ENCODE measurements around the gene EYA2.

Gene EYA2

GRCh38 chr20:47031821-47032220, 137.2 kb downstream of the EYA2 start:
- Histone ChIP-seq H3K9me3 (no peaks in the 10 kb centered on the region), H3K4me1 (no peaks in the 10 kb centered on the region), H3K4me3 (no peak overlapping the region), H3K27me3 (ENCODE audit: low read depth) (no peaks in the 10 kb centered on the region), H3K36me3 (replicated peaks) (no peaks in the 10 kb centered on the region)
- peak in 1 of 2 experiments; percentile 19 for DNase-seq (ENCODE audit: low spot score in 2 of 2)
- in situ Hi-C loops (cut with MboI; ENCODE audit: low sequenced_read_pairs), result no loop called here

GRCh38 chr20:47032933-47033578, 138.4 kb downstream of the EYA2 start:
- no peak for DNase-seq (ENCODE audit: low spot score in 2 of 2)
- H3K4me1 ChIP-seq, result no peaks in the 10 kb centered on the region
- no peak overlapping the region for H3K4me3 ChIP-seq
- in situ Hi-C loops (cut with MboI; ENCODE audit: low sequenced_read_pairs), result no loop called here
- H3K27me3 ChIP-seq (ENCODE audit: low read depth), result no peaks in the 10 kb centered on the region
- no peaks in the 10 kb centered on the region for H3K36me3 ChIP-seq (replicated peaks)
- H3K9me3 ChIP-seq, result no peaks in the 10 kb centered on the region

- Histone ChIP-seq H3K4me1 (no peaks in the 10 kb centered on the region), H3K4me3 (no peak overlapping the region), H3K9me3 (no peaks in the 10 kb centered on the region), H3K27me3 (ENCODE audit: low read depth) (no peaks in the 10 kb centered on the region), H3K36me3 (replicated peaks) (no peaks in the 10 kb centered on the region)
- no peak for DNase-seq (ENCODE audit: low spot score in 2 of 2)
- in situ Hi-C loops (cut with MboI; ENCODE audit: low sequenced_read_pairs), result no loop called here
Observed at GRCh38 chr20:47033665-47034064, 139.0 kb downstream of the EYA2 start.

- in situ Hi-C loops (cut with MboI; ENCODE audit: low sequenced_read_pairs), result no loop called here
- no peak for DNase-seq (ENCODE audit: low spot score in 2 of 2)
- no peaks in the 10 kb centered on the region for H3K36me3 ChIP-seq (replicated peaks)
- H3K4me3 ChIP-seq, result no peak overlapping the region
- no peaks in the 10 kb centered on the region for H3K9me3 ChIP-seq
- H3K27me3 ChIP-seq (ENCODE audit: low read depth), result no peaks in the 10 kb centered on the region
- H3K4me1 ChIP-seq, result no peaks in the 10 kb centered on the region
Observed at GRCh38 chr20:47035026-47035590, 140.5 kb downstream of the EYA2 start.

- no peak for DNase-seq (ENCODE audit: low spot score in 2 of 2)
- H3K4me3 ChIP-seq, result no peak overlapping the region
- no peaks in the 10 kb centered on the region for H3K9me3 ChIP-seq
- in situ Hi-C loops (cut with MboI; ENCODE audit: low sequenced_read_pairs), result no loop called here
- H3K27me3 ChIP-seq (ENCODE audit: low read depth), result no peaks in the 10 kb centered on the region
- no peaks in the 10 kb centered on the region for H3K4me1 ChIP-seq
- no peaks in the 10 kb centered on the region for H3K36me3 ChIP-seq (replicated peaks)
Observed at GRCh38 chr20:47036091-47036870, 141.6 kb downstream of the EYA2 start.

GRCh38 chr20:47038566-47039560, 144.2 kb downstream of the EYA2 start:
- no peaks in the 10 kb centered on the region for H3K36me3 ChIP-seq (replicated peaks)
- no peaks in the 10 kb centered on the region for H3K4me1 ChIP-seq
- DNase-seq (ENCODE audit: low spot score in 2 of 2), result no peak
- H3K9me3 ChIP-seq, result no peaks in the 10 kb centered on the region
- H3K4me3 ChIP-seq, result no peak overlapping the region
- H3K27me3 ChIP-seq (ENCODE audit: low read depth), result no peaks in the 10 kb centered on the region
- in situ Hi-C loops (cut with MboI; ENCODE audit: low sequenced_read_pairs), result no loop called here

DNA sequence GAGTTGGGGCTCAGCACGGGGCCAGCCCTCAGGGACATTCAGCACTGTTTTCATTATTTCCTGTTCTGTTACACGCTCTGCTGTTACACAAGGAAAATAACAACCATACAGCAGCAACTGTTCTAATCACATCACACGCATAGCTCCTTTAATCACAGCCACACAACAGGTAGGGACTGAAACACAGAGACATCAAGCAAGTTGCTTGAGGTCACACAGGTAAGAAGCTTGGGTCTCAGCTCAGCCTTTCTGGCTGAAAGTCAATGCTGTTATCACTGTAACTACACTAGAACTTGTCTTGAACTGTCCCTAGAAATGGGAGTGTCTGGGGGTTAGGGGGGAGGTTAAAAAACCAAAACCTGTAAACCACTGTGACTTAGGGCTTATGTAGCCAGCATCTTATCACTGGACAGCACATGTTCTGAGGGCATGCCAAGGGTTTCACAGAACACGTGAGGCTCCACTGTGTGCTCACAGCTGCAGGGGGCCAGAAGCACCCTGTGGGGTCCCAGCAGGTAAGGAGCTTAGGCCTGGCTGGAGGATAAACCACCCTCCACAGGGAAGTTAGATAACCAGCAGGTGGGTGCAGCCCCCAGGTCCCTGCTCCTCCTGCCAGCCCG, 146.0 kb downstream of the EYA2 start:
- Histone ChIP-seq H3K4me3 (no peak overlapping the region), H3K4me1 (no peaks in the 10 kb centered on the region), H3K36me3 (replicated peaks) (no peaks in the 10 kb centered on the region), H3K27me3 (ENCODE audit: low read depth) (no peaks in the 10 kb centered on the region), H3K9me3 (no peaks in the 10 kb centered on the region)
- in situ Hi-C loops (cut with MboI; ENCODE audit: low sequenced_read_pairs), result no loop called here
- DNase-seq (ENCODE audit: low spot score in 2 of 2), result no peak

DNA sequence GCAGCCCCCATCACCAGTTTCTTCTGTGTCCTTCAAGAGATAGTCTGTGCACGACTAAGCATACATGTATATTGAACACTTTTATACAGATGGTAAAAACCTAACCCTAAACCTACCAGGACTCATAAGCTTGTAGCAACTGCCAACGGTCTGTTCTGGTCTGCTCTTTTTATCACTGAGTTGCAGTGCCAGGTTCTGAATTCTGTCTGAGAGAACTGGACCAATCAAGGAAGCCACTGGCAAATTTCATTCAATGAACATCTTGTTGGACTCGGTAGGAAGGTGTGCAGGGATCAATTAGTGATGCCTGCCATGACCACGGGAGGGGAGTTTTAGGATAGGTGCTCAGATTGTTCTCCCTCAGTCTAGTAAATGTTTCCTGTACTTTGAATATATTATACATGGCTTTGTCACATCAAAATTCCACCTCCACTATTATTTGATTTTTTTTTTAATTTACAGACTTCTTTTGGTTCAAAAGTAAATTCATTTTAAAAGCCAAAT, 146.8 kb downstream of the EYA2 start:
- H3K9me3 ChIP-seq, result no peaks in the 10 kb centered on the region
- in situ Hi-C loops (cut with MboI; ENCODE audit: low sequenced_read_pairs), result no loop called here
- no peak overlapping the region for H3K4me3 ChIP-seq
- no peaks in the 10 kb centered on the region for H3K36me3 ChIP-seq (replicated peaks)
- H3K27me3 ChIP-seq (ENCODE audit: low read depth), result no peaks in the 10 kb centered on the region
- no peak for DNase-seq (ENCODE audit: low spot score in 2 of 2)
- H3K4me1 ChIP-seq, result no peaks in the 10 kb centered on the region

GRCh38 chr20:47042464-47042863, 147.8 kb downstream of the EYA2 start:
- no peaks in the 10 kb centered on the region for H3K27me3 ChIP-seq (ENCODE audit: low read depth)
- H3K36me3 ChIP-seq (replicated peaks), result no peaks in the 10 kb centered on the region
- no peak for DNase-seq (ENCODE audit: low spot score in 2 of 2)
- no peaks in the 10 kb centered on the region for H3K9me3 ChIP-seq
- in situ Hi-C loops (cut with MboI; ENCODE audit: low sequenced_read_pairs), result no loop called here
- no peak overlapping the region for H3K4me3 ChIP-seq
- H3K4me1 ChIP-seq, result no peaks in the 10 kb centered on the region

- no peak overlapping the region for H3K4me3 ChIP-seq
- in situ Hi-C loops (cut with MboI; ENCODE audit: low sequenced_read_pairs), result no loop called here
- no peaks in the 10 kb centered on the region for H3K36me3 ChIP-seq (replicated peaks)
- H3K27me3 ChIP-seq (ENCODE audit: low read depth), result no peaks in the 10 kb centered on the region
- no peaks in the 10 kb centered on the region for H3K9me3 ChIP-seq
- H3K4me1 ChIP-seq, result no peaks in the 10 kb centered on the region
- DNase-seq (ENCODE audit: low spot score in 2 of 2), result no peak
Observed at GRCh38 chr20:47043086-47043485, 148.4 kb downstream of the EYA2 start.

- H3K36me3 ChIP-seq (replicated peaks), result no peaks in the 10 kb centered on the region
- H3K9me3 ChIP-seq, result no peaks in the 10 kb centered on the region
- H3K4me3 ChIP-seq, result no peak overlapping the region
- no peaks in the 10 kb centered on the region for H3K27me3 ChIP-seq (ENCODE audit: low read depth)
- no peaks in the 10 kb centered on the region for H3K4me1 ChIP-seq
- DNase-seq (ENCODE audit: low spot score in 2 of 2), result no peak
- in situ Hi-C loops (cut with MboI; ENCODE audit: low sequenced_read_pairs), result no loop called here
Observed at GRCh38 chr20:47044938-47045337, 150.3 kb downstream of the EYA2 start.

DNA sequence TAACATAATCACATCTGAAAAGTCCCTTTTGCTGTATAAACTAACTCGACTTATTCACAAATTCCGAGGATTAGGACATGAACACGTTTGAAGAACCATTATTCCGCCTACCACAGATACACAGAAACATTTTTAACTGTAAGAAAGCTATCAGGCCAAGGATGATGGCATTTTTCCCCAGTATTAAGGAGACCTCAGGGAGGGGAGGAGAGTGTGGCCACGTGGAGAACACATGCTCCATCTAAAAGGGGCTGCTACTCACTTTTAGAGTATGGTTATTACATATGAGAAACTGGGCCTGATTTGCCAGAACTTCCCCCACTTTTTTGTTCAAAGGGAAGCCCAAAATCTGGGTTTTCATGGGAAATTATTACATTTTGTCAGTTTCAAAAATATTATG, 153.4 kb downstream of the EYA2 start:
- H3K4me1 ChIP-seq, result peaks cover 5% of the 10 kb centered on the region
- no peak for DNase-seq (ENCODE audit: low spot score in 2 of 2)
- in situ Hi-C loops (cut with MboI; ENCODE audit: low sequenced_read_pairs), result no loop called here
- H3K9me3 ChIP-seq, result no peaks in the 10 kb centered on the region
- no peaks in the 10 kb centered on the region for H3K27me3 ChIP-seq (ENCODE audit: low read depth)
- H3K36me3 ChIP-seq (replicated peaks), result no peaks in the 10 kb centered on the region
- no peak overlapping the region for H3K4me3 ChIP-seq

DNA sequence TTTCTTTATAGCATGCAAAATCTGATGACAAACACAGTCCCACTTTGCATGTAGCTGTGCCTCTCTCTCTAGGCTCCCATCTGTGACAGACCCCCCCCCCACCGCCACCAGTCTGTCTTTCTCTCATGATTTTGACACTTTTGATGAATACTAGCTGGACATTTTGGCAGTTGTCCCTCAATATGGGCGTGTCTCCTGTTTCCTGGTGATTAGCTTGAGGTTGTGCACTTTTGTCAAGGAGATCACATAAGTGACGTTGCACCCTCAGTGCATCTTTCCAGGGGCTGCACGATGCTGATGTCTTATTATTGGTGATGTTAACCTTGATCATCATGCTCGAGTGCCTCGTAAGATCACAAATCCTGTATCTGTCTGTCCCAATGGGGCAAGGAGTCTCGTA, 155.1 kb downstream of the EYA2 start:
- in situ Hi-C loops (cut with MboI; ENCODE audit: low sequenced_read_pairs), result no loop called here
- DNase-seq (ENCODE audit: low spot score in 2 of 2), result no peak

More for the DNA sequence above, 155.1 kb downstream of the EYA2 start:
- H3K4me1 ChIP-seq, result peaks cover 5% of the 10 kb centered on the region
- H3K4me3 ChIP-seq, result no peak overlapping the region
- H3K36me3 ChIP-seq (replicated peaks), result no peaks in the 10 kb centered on the region
- H3K9me3 ChIP-seq, result no peaks in the 10 kb centered on the region
- H3K27me3 ChIP-seq (ENCODE audit: low read depth), result no peaks in the 10 kb centered on the region
